ENCODE results near the gene OR5K2.

The OR5K2 gene

DNA sequence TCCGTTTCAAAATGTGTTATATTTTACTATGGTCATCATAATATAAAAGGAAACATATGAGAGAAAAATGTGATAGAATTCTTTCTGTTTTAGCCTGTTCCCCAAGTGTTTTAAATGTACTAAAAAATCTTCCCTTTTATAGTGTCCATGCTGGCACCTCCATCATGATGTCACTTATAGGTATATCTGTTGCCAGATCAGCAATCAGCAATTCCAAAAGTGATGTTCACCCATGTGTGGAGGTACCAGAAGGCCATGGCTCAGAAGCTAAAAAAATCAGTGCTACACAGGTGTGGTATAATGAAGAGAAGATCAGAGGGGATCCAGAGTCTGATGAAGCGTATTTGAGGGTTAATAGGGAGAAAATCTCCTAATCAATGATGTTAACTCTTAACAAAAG, 33.2 kb downstream of the OR5K2 start:
- TF ChIP-seq, protein P1, sequence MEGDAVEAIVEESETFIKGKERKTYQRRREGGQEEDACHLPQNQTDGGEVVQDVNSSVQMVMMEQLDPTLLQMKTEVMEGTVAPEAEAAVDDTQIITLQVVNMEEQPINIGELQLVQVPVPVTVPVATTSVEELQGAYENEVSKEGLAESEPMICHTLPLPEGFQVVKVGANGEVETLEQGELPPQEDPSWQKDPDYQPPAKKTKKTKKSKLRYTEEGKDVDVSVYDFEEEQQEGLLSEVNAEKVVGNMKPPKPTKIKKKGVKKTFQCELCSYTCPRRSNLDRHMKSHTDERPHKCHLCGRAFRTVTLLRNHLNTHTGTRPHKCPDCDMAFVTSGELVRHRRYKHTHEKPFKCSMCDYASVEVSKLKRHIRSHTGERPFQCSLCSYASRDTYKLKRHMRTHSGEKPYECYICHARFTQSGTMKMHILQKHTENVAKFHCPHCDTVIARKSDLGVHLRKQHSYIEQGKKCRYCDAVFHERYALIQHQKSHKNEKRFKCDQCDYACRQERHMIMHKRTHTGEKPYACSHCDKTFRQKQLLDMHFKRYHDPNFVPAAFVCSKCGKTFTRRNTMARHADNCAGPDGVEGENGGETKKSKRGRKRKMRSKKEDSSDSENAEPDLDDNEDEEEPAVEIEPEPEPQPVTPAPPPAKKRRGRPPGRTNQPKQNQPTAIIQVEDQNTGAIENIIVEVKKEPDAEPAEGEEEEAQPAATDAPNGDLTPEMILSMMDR (IDR thresholded peaks at IDR 0.05; ENCODE audit: control insufficient read depth, extremely low read depth, insufficient read depth), result no peak
- no peak overlapping the region for H3K4me3 ChIP-seq (ENCODE audit: low read depth, low read length)
- DNase-seq (ENCODE audit: low read depth), result no peak

DNA sequence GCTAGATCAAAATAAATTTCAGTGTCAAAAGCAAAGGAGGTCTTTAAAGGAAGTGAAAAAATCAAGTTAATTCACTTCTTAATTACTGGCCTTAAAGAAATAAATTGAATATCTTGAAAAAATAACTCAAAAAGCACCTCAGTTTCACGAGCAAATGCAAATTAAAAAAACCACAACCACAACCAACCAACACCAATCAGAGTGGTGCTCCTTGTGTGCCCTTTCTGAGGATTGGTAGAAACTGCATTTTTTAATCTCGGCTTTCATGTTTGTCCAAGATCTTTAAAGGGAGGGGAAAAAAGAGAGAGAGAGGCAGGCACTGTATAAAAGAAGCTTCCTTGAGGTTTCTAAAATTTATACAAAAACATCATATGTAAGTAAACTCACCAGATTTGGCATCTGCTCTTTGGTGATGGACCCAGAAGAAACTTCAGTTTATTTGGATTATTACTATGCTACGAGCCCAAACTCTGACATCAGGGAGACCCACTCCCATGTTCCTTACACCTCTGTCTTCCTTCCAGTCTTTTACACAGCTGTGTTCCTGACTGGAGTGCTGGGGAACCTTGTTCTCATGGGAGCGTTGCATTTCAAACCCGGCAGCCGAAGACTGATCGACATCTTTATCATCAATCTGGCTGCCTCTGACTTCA, 34.3 kb downstream of the OR5K2 start, which contains the start of gene GPR15:
Gene GPR15 (plus strand): TSS at position 357 of the 653 bp plus-strand sequence. CDS start 56 bp downstream, at position 413.
- TF ChIP-seq, protein P1 (IDR thresholded peaks at IDR 0.05; ENCODE audit: control insufficient read depth, extremely low read depth, insufficient read depth), result no peak
- H3K4me3 ChIP-seq (ENCODE audit: low read depth, low read length), result no peak within 1 kb of the TSS
- no peak for DNase-seq (ENCODE audit: low read depth)

DNA sequence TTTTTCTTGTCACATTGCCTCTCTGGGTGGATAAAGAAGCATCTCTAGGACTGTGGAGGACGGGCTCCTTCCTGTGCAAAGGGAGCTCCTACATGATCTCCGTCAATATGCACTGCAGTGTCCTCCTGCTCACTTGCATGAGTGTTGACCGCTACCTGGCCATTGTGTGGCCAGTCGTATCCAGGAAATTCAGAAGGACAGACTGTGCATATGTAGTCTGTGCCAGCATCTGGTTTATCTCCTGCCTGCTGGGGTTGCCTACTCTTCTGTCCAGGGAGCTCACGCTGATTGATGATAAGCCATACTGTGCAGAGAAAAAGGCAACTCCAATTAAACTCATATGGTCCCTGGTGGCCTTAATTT, 34.8 kb downstream of the OR5K2 start:
- no peak for DNase-seq (ENCODE audit: low read depth)
- TF ChIP-seq, protein P1 (IDR thresholded peaks at IDR 0.05; ENCODE audit: control insufficient read depth, extremely low read depth, insufficient read depth), result no peak
- H3K4me3 ChIP-seq (ENCODE audit: low read depth, low read length), result no peak overlapping the region

DNA sequence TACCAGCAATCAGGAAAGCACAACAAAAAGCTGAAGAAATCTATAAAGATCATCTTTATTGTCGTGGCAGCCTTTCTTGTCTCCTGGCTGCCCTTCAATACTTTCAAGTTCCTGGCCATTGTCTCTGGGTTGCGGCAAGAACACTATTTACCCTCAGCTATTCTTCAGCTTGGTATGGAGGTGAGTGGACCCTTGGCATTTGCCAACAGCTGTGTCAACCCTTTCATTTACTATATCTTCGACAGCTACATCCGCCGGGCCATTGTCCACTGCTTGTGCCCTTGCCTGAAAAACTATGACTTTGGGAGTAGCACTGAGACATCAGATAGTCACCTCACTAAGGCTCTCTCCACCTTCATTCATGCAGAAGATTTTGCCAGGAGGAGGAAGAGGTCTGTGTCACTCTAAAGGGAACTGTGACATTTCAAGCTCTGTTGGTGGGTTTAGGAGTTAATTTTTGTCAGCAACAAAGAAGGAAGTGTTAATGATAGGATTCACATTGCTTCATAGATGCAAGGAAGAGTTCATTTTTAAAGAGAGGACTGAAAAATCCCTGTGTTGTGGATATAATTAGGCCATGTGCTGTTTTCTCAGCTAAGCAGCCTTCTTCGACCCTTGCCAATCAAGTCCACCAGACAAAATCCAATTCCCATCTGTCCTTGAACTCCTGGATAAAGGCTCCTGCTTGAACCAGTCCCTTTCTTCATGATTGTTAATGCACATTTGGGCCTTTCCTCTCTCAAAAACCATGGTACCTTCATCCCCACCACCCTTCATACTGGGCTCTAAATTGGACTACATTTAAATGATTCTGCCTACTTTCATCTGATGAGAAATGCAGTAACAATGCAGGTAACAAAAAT, 35.5 kb downstream of the OR5K2 start:
- no peak for DNase-seq (ENCODE audit: low read depth)
- H3K4me3 ChIP-seq (ENCODE audit: low read depth, low read length), result no peak overlapping the region
- TF ChIP-seq, protein P1 (IDR thresholded peaks at IDR 0.05; ENCODE audit: control insufficient read depth, extremely low read depth, insufficient read depth), result no peak

DNA sequence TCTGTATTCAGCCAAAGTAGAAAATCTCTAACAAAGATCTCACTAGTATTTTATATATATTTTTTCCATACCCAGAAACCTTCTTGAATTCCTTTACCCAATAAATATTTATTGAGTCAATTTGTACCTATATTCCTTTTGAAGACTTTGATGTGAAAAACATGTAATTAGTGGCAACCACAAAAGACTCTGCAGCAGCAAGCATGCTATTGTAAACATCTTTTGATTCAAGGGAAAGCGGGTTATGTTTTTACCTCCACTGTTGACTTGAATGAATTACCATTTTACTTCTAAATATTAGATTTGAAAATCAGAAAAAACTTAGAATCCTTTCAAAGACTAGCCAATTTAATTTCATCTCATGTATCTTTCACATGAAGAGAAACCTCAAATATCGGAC, 36.7 kb downstream of the OR5K2 start:
- DNase-seq (ENCODE audit: low read depth), result no peak
- TF ChIP-seq, protein P1 (IDR thresholded peaks at IDR 0.05; ENCODE audit: control insufficient read depth, extremely low read depth, insufficient read depth), result no peak
- H3K4me3 ChIP-seq (ENCODE audit: low read depth, low read length), result no peak overlapping the region

DNA sequence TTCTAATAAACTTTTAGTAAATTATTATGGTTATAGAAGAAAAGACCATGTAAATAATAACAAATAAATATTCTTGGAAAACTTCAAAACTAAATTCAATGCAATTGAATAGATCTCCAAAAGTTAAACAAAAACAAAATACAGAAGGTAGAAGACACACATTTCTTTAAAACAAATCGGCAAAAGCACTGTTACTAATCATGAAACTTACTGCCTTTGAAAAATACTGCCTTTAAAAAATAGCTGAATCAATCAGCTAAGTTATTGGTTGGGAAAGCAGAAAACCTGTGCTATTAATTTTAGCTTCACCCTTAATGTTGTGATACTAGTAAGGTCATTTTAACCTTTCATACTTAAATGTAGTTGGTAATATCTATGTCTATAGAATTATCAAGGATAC, 37.3 kb downstream of the OR5K2 start:
- TF ChIP-seq, protein P1 (IDR thresholded peaks at IDR 0.05; ENCODE audit: control insufficient read depth, extremely low read depth, insufficient read depth), result no peak
- no peak overlapping the region for H3K4me3 ChIP-seq (ENCODE audit: low read depth, low read length)
- no peak for DNase-seq (ENCODE audit: low read depth)

Measured in LNCaP clone FGC (cell line).